Prostate gland (tissue), 2 donors: ENCODE measurements around the gene LRBA.

Source experiments
- CTCF ChIP-seq, 4 experiments: fragments of 200-600 bp in 2 of 4; fragments of 450-650 bp in 2 of 4; sonication (generic) in 2 of 4; IDR thresholded peaks; 1 replicate in 3 of 4; 2 replicates in 1 of 4; pipeline ENCODE4 v1.5.1; 2016 to 2019; ENCODE audit warnings: antibody characterized with exemption in 4 of 4, mild to moderate bottlenecking in 2 of 4, moderate library complexity in 2 of 4
- POLR2A ChIP-seq: fragments of 450-650 bp; IDR thresholded peaks from one replicate; pipeline ENCODE4 v1.6.1; 2016; ENCODE audit warnings: antibody characterized with exemption, mild to moderate bottlenecking
- POLR2AphosphoS5 ChIP-seq: sonication (generic); formaldehyde crosslinking; IDR thresholded peaks from one replicate; pipeline ENCODE4 v1.6.1; 2017; ENCODE audit warnings: antibody characterized with exemption

DNA sequence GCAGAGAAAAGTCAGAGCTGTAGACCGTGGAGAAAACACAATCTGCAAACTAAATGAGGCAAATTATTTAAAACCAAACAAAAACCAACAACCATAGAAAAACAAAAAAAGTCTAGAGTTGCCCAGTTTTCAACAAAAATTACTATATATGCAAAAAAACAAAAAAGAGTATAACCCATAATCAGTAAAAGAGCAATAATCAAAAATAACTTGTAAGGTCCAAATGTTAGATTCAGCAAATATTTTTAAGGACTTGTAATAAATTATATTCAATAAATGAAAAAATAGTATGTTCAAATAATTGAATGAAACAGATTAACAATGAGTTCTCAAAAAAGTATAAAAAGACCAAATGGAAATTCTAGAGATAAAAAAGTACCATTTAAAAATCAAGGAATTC is 130.5 kb downstream of the LRBA start:
- TF ChIP-seq CTCF (IDR thresholded peaks at IDR 0.05) (no peak), POLR2A (no peak), POLR2AphosphoS5 (no peak)
